Trophoblast cell (in vitro differentiated cells and primary cell): Measurements from ENCODE around the gene TPK1.

Experiments
- DNase-seq, 2 donors: peaks; one replicate each; pipeline ENCODE4 v3.0.0-alpha.2; 2016
- H2AFZ ChIP-seq: 2 replicates; pipeline ENCODE4 v1.6.1; 2013; ENCODE audit warnings: low read length, moderate library complexity, mild to moderate bottlenecking; ENCODE audit not compliant: insufficient read depth, poor library complexity
- H2AK5ac ChIP-seq: 2 replicates; pipeline ENCODE4 v1.6.1; 2013; ENCODE audit warnings: mild to moderate bottlenecking, low read length
- H2BK120ac ChIP-seq: 2 replicates; pipeline ENCODE4 v1.6.1; 2013; ENCODE audit warnings: low read length, mild to moderate bottlenecking, moderate library complexity; ENCODE audit not compliant: insufficient read depth, poor library complexity
- H2BK12ac ChIP-seq: 2 replicates; pipeline ENCODE4 v1.6.1; 2013; ENCODE audit warnings: mild to moderate bottlenecking, low read length, moderate library complexity
- H2BK5ac ChIP-seq: 2 replicates; pipeline ENCODE4 v1.6.1; 2013; ENCODE audit warnings: low read length, low read depth, moderate library complexity, mild to moderate bottlenecking; ENCODE audit not compliant: poor library complexity
- H3K14ac ChIP-seq: 2 replicates; pipeline ENCODE4 v1.6.1; 2013; ENCODE audit warnings: mild to moderate bottlenecking, low read length
- H3K18ac ChIP-seq: 2 replicates; pipeline ENCODE4 v1.6.1; 2013; ENCODE audit warnings: mild to moderate bottlenecking, low read length
- H3K23ac ChIP-seq: 2 replicates; pipeline ENCODE4 v1.6.1; 2013; ENCODE audit warnings: low read length
- H3K27ac ChIP-seq: 2 replicates; pipeline ENCODE4 v1.5.1; 2013; ENCODE audit warnings: low read depth, mild to moderate bottlenecking, inconsistent platforms, low read length, moderate library complexity
- H3K27me3 ChIP-seq: 2 replicates; pipeline ENCODE4 v1.6.1; 2013; ENCODE audit warnings: inconsistent platforms, mild to moderate bottlenecking, low read length, moderate library complexity; ENCODE audit not compliant: insufficient read depth
- H3K36me3 ChIP-seq, 2 experiments: 1 replicate in 1 of 2; 2 replicates in 1 of 2; pipeline ENCODE4 v1.6.1; 2013; ENCODE audit warnings: low read length in 2 of 2, mild to moderate bottlenecking in 2 of 2, moderate library complexity in 1 of 2; ENCODE audit not compliant: insufficient read depth in 2 of 2, control insufficient read depth in 1 of 2
- H3K4ac ChIP-seq: 2 replicates; pipeline ENCODE4 v1.6.1; 2013; ENCODE audit warnings: low read depth, mild to moderate bottlenecking, low read length, moderate library complexity
- H3K4me1 ChIP-seq, 2 experiments: 1 replicate in 1 of 2; 2 replicates in 1 of 2; pipeline ENCODE4 v1.6.1; 2013; ENCODE audit warnings: low read length in 2 of 2, mild to moderate bottlenecking in 2 of 2, moderate library complexity in 1 of 2; ENCODE audit not compliant: insufficient read depth in 2 of 2, control insufficient read depth in 1 of 2
- H3K4me2 ChIP-seq: 2 replicates; pipeline ENCODE4 v1.6.1; 2013; ENCODE audit warnings: inconsistent platforms, mild to moderate bottlenecking, low read length, moderate library complexity
- H3K4me3 ChIP-seq: 2 replicates; pipeline ENCODE4 v1.5.1; 2013; ENCODE audit warnings: mild to moderate bottlenecking, low read depth, low read length, inconsistent platforms
- H3K79me1 ChIP-seq: one replicate; pipeline ENCODE4 v1.6.1; 2013; ENCODE audit warnings: low read length
- H3K79me2 ChIP-seq: 2 replicates; pipeline ENCODE4 v1.6.1; 2013; ENCODE audit warnings: low read length, mild to moderate bottlenecking; ENCODE audit not compliant: control insufficient read depth, insufficient read depth, poor library complexity
- H3K9ac ChIP-seq: 2 replicates; pipeline ENCODE4 v1.6.1; 2013; ENCODE audit warnings: mild to moderate bottlenecking, low read length
- H3K9me3 ChIP-seq: 2 replicates; pipeline ENCODE4 v1.6.1; 2013; ENCODE audit warnings: low read depth, mild to moderate bottlenecking, control low read depth, inconsistent platforms, low read length; ENCODE audit not compliant: insufficient read depth
- H4K12ac ChIP-seq: 2 replicates; pipeline ENCODE4 v1.6.1; 2013; ENCODE audit warnings: low read depth, mild to moderate bottlenecking, low read length, moderate library complexity
- H4K8ac ChIP-seq: 2 replicates; pipeline ENCODE4 v1.6.1; 2013; ENCODE audit warnings: low read depth, mild to moderate bottlenecking, low read length, moderate library complexity
- H4K91ac ChIP-seq: one replicate; pipeline ENCODE4 v1.6.1; 2013; ENCODE audit warnings: low read depth, mild to moderate bottlenecking, low read length, moderate library complexity
- WGBS: extraction: QIAGEN DNeasy Blood & Tissue Kit; methylation state at CpG from one replicate; pipeline ENCODE4 v1.1.7; 2013; ENCODE audit warnings: missing lambda C conversion rate; ENCODE audit not compliant: insufficient read length, insufficient coverage; ENCODE audit errors: extremely low coverage; 5-methylcytosine and 5-hydroxymethylcytosine counted together

TPK1 gene

DNA sequence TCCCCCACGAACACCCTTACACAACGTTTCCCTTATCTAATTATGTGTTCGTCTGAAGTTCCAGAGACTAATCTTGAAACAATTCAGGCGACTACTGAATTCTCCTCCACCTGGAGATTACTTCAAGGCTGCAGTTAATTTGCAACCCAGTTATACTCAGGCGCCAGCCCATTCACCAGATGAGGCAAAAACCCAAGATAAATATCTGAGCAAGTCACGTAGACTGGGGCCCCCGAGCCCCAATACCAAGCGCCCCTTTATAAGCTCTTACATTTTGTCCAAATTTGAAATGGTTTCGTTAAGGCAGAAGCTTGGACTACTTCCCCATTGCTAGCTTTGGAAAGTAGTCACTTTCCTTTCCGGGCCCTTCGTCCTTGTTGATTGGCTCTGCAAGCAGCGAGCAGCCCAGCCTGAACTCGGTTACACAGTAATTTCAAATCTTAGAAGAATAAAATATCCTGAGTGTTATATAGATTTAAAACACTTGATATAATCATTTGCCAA lies 1.2 kb downstream of the TPK1 start:
- peak; percentile 32 to 79 for DNase-seq
- Histone ChIP-seq H3K4me2 (peak overlapping the region; percentile 69), H3K4ac (no peak overlapping the region), H2BK5ac (no peak overlapping the region), H3K4me3 (no peak overlapping the region), H4K8ac (no peak overlapping the region), H4K12ac (no peak overlapping the region), H3K4me1 (no peaks in the 10 kb centered on the region), H2AK5ac (no peak overlapping the region), H2BK12ac (no peak overlapping the region), H3K9me3 (no peaks in the 10 kb centered on the region), H4K91ac (no peak overlapping the region), H3K9ac (no peak overlapping the region), H3K27ac (no peak overlapping the region), H3K79me2 (peaks cover 1% of the 10 kb centered on the region), H3K79me1 (peaks cover 4% of the 10 kb centered on the region), H2AFZ (no peak overlapping the region), H2BK120ac (no peak overlapping the region), H3K18ac (no peak overlapping the region), H3K36me3 (no peaks in the 10 kb centered on the region), H3K23ac (no peak overlapping the region), H3K27me3 (no peaks in the 10 kb centered on the region), H3K14ac (no peak overlapping the region)
- no CpG with 5 or more reads among the region's 13 CpGs for WGBS

DNA sequence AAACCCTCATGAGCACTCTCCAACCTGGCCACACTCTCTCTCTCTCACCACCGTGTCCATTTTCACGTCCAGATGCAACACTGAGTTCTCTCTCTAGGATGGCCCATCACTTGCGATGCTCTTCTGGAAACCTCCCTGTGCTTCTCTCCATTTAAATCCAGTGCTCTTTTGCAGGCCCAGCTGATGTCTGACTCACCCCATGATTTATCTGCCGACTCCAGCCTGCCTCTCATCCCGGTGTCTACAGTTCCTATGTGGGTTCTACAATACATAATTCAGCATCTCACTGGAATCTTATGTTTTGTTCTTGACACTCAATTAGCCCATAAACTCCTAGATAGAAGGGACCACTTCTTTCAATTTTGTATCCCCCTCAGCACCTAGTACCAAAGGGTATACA lies 5.0 kb downstream of the TPK1 start:
- H3K14ac ChIP-seq, result no peak overlapping the region
- H3K4me2 ChIP-seq, result no peak overlapping the region
- WGBS, result no CpG with 5 or more reads among the region's 5 CpGs
- no peak overlapping the region for H2BK5ac ChIP-seq
- H3K4me1 ChIP-seq, result no peaks in the 10 kb centered on the region
- no peaks in the 10 kb centered on the region for H3K27me3 ChIP-seq
- DNase-seq, result no peak
- H2AK5ac ChIP-seq, result no peak overlapping the region
- no peak overlapping the region for H3K27ac ChIP-seq
- H3K9me3 ChIP-seq, result no peaks in the 10 kb centered on the region
- H3K9ac ChIP-seq, result no peak overlapping the region
- H3K79me1 ChIP-seq, result no peaks in the 10 kb centered on the region
- no peak overlapping the region for H4K91ac ChIP-seq
- no peak overlapping the region for H2AFZ ChIP-seq
- no peak overlapping the region for H4K12ac ChIP-seq
- no peak overlapping the region for H4K8ac ChIP-seq
- H3K18ac ChIP-seq, result no peak overlapping the region
- H3K36me3 ChIP-seq, result no peaks in the 10 kb centered on the region
- no peaks in the 10 kb centered on the region for H3K79me2 ChIP-seq
- no peak overlapping the region for H2BK12ac ChIP-seq
- H2BK120ac ChIP-seq, result no peak overlapping the region
- H3K4ac ChIP-seq, result no peak overlapping the region
- H3K23ac ChIP-seq, result no peak overlapping the region
- no peak overlapping the region for H3K4me3 ChIP-seq

DNA sequence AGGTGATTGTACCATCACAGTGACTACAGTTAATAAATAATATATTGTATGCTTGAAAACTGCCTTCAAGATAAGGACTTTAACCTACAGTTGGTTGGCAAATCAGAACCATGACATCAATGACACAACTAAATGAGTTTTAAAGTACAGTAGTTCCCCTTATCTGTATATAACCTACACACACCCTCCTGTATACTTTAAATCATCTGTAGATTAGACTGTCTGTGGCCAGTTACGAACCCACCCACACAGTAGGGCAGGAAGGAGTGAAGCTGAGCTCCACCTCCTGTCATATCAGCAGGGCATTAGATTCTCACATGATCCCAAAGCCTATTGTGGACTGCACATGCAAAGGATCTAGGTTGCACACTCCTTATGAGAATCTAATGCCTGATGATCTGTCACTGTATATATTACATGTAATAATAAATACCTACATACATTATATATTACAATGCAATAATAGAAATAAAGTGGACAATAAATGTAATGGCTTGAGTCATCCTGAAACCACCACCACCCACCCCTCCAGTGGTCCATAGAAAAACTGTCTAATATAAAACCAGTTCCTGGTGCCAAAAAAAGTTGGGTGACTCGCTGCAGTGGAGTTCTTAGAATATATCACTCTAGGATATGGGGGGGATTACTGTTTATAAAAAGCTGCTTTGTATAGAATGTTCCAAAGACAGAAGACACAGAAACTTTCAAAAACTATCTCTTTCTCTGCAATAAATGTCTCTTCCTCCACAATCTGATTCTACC lies 5.6 kb downstream of the TPK1 start:
- H3K79me2 ChIP-seq, result no peaks in the 10 kb centered on the region
- H3K23ac ChIP-seq, result no peak overlapping the region
- H3K79me1 ChIP-seq, result no peaks in the 10 kb centered on the region
- H4K12ac ChIP-seq, result no peak overlapping the region
- DNase-seq, result no peak
- H3K27ac ChIP-seq, result no peak overlapping the region
- no CpG with 5 or more reads among the region's 2 CpGs for WGBS
- no peak overlapping the region for H4K91ac ChIP-seq
- H2AK5ac ChIP-seq, result no peak overlapping the region
- no peak overlapping the region for H3K18ac ChIP-seq
- H2AFZ ChIP-seq, result no peak overlapping the region
- H3K4me1 ChIP-seq, result no peaks in the 10 kb centered on the region
- no peak overlapping the region for H2BK5ac ChIP-seq
- no peak overlapping the region for H4K8ac ChIP-seq
- H3K4me2 ChIP-seq, result no peak overlapping the region
- H2BK120ac ChIP-seq, result no peak overlapping the region
- no peak overlapping the region for H3K9ac ChIP-seq
- no peaks in the 10 kb centered on the region for H3K27me3 ChIP-seq
- H3K36me3 ChIP-seq, result no peaks in the 10 kb centered on the region
- H3K4me3 ChIP-seq, result no peak overlapping the region
- no peak overlapping the region for H2BK12ac ChIP-seq
- H3K9me3 ChIP-seq, result no peaks in the 10 kb centered on the region
- no peak overlapping the region for H3K14ac ChIP-seq
- no peak overlapping the region for H3K4ac ChIP-seq

DNA sequence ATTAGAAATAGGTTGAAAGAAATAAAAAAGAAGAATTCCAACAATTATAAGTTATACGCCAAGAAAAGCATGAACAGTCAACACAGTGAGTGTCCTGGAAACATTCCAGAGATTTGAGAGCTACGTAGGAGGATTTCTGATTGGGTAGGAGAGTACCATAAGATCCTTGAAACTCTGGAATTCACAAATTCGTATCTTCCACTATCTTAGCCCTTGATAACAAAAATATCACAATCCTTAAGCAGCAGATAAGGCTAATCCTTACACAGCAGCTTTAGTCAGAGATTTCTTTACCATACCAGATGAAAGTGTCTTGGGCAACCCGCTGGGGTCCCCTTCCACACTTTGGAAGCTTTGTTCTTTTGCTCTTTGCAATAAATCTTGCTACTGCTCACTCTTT lies 8.2 kb downstream of the TPK1 start:
- Histone ChIP-seq H3K36me3 (no peaks in the 10 kb centered on the region), H3K79me1 (no peaks in the 10 kb centered on the region), H3K23ac (no peak overlapping the region), H3K27me3 (no peaks in the 10 kb centered on the region), H3K4me3 (no peak overlapping the region), H2AK5ac (no peak overlapping the region), H2BK120ac (no peak overlapping the region), H3K4ac (no peak overlapping the region), H4K91ac (no peak overlapping the region), H4K12ac (no peak overlapping the region), H3K79me2 (no peaks in the 10 kb centered on the region), H3K18ac (no peak overlapping the region), H3K27ac (no peak overlapping the region), H3K4me1 (no peaks in the 10 kb centered on the region), H2BK5ac (no peak overlapping the region), H3K9ac (no peak overlapping the region), H2AFZ (no peak overlapping the region), H4K8ac (no peak overlapping the region), H2BK12ac (no peak overlapping the region), H3K9me3 (no peaks in the 10 kb centered on the region), H3K4me2 (no peak overlapping the region), H3K14ac (no peak overlapping the region)
- WGBS, result no CpG with 5 or more reads among the region's 4 CpGs
- DNase-seq, result peak in 1 of 2 donors; percentile 82
